Measurements from ENCODE around the gene CHIC1. TPM values are rescaled to one million over a fixed set of nuclear protein-coding genes. Genes with fewer than 3 reads are reported as not detected.
"Not testable (repeated sequence)": the region's sequence is repeated elsewhere in the genome, so short reads cannot be mapped to it uniquely, and the experiment has no call there.

CHIC1 gene
- total RNA-seq, 1 experiment from 2014 or later = 3.8 TPM

GRCh38 chrX:73615022-73615421 is 52.0 kb downstream of the CHIC1 start:
- DNase-seq (no peak), ATAC-seq (no peak)
- H3K36me3 ChIP-seq (ENCODE audit: low read depth, low read length) = no peaks in the 10 kb centered on the region
- H3K9ac ChIP-seq (ENCODE audit: low read length) = no peak overlapping the region
- H4K20me1 ChIP-seq (ENCODE audit: low read length) = no peaks in the 10 kb centered on the region
- H3K4me3 ChIP-seq (ENCODE audit: low read length) = no peak overlapping the region
- no peak overlapping the region for H3K4me2 ChIP-seq (ENCODE audit: low read length)
- CTCF ChIA-PET = no interaction called here
- H3K27ac ChIP-seq (ENCODE audit: low read length) = no peak overlapping the region
- intact Hi-C loops (cut with micrococcal nuclease) = no loop called here
- H3K9me2 ChIP-seq (replicated peaks; ENCODE audit: low read length) = no peaks in the 10 kb centered on the region
- H2AFZ ChIP-seq (ENCODE audit: low read length) = no peak overlapping the region
- TF ChIP-seq, protein P1, sequence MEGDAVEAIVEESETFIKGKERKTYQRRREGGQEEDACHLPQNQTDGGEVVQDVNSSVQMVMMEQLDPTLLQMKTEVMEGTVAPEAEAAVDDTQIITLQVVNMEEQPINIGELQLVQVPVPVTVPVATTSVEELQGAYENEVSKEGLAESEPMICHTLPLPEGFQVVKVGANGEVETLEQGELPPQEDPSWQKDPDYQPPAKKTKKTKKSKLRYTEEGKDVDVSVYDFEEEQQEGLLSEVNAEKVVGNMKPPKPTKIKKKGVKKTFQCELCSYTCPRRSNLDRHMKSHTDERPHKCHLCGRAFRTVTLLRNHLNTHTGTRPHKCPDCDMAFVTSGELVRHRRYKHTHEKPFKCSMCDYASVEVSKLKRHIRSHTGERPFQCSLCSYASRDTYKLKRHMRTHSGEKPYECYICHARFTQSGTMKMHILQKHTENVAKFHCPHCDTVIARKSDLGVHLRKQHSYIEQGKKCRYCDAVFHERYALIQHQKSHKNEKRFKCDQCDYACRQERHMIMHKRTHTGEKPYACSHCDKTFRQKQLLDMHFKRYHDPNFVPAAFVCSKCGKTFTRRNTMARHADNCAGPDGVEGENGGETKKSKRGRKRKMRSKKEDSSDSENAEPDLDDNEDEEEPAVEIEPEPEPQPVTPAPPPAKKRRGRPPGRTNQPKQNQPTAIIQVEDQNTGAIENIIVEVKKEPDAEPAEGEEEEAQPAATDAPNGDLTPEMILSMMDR (conservative IDR thresholded peaks at IDR 0.05; ENCODE audit: low read depth, low read length) = no peak
- TF ChIP-seq EZH2 (IDR thresholded peaks at IDR 0.05; ENCODE audit: low read length, unreplicated experiment) (no peak), EZH2phosphoT487 (IDR thresholded peaks at IDR 0.05; ENCODE audit: borderline replicate concordance, low read length) (no peak)
- no TSS peak for BruUV-seq (replicated peaks)
- POLR2A ChIA-PET (ENCODE audit: unreplicated experiment) = no interaction called here
- H3K27me3 ChIP-seq (ENCODE audit: low read length) = no peaks in the 10 kb centered on the region
- H3K9me3 ChIP-seq (ENCODE audit: low read length) = no peaks in the 10 kb centered on the region
- H3K79me2 ChIP-seq (ENCODE audit: low read length) = no peaks in the 10 kb centered on the region
- H3F3A ChIP-seq (ENCODE audit: low read length, unreplicated experiment) = no peaks in the 10 kb centered on the region
- H3K4me1 ChIP-seq (ENCODE audit: insufficient read depth, low read length) = no peaks in the 10 kb centered on the region

- not testable (repeated sequence) for ATAC-seq
These were observed 78.7 kb downstream of the CHIC1 start for GRCh38 chrX:73641669-73642068.

DNA sequence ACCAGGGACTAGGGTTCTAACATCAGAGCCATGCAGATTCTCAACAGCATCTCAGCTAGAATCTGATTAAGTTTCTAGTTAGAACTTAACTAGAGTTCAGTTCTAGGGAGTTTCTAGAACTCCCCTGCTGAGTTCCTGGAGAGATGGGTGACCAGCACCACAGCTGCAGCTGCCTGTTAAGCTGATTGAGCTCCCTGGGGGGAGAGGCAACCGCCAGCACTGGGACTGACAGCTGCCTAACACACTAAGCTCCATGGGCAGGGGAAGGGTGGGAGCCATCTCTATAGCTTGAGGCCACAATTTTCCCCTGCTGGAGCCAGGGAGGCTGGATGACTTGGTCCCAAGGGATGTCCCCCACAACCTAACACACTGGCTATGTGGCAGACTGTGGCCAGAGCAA is 84.2 kb downstream of the CHIC1 start:
- Histone ChIP-seq H3K79me2 (ENCODE audit: low read length) (no peaks in the 10 kb centered on the region), H4K20me1 (ENCODE audit: low read length) (no peaks in the 10 kb centered on the region), H2AFZ (ENCODE audit: low read length) (no peak overlapping the region), H3K9ac (ENCODE audit: low read length) (no peak overlapping the region), H3K4me1 (ENCODE audit: insufficient read depth, low read length) (no peaks in the 10 kb centered on the region), H3K9me3 (ENCODE audit: low read length) (0 out of 2 replicates have a peak, but pooled peaks cover 4% of the 10 kb centered on the region), H3K27me3 (ENCODE audit: low read length) (no peaks in the 10 kb centered on the region), H3K36me3 (ENCODE audit: low read depth, low read length) (no peaks in the 10 kb centered on the region), H3K4me2 (ENCODE audit: low read length) (no peak overlapping the region), H3K9me2 (replicated peaks; ENCODE audit: low read length) (no peaks in the 10 kb centered on the region), H3K27ac (ENCODE audit: low read length) (no peak overlapping the region), H3F3A (ENCODE audit: low read length, unreplicated experiment) (no peaks in the 10 kb centered on the region), H3K4me3 (ENCODE audit: low read length) (no peak overlapping the region)
- POLR2A ChIA-PET (ENCODE audit: unreplicated experiment) = no interaction called here
- BruUV-seq (replicated peaks) = no TSS peak
- no peak for ATAC-seq
- no peak for DNase-seq
- intact Hi-C loops (cut with micrococcal nuclease) = no loop called here
- TF ChIP-seq EZH2 (IDR thresholded peaks at IDR 0.05; ENCODE audit: low read length, unreplicated experiment) (no peak), EZH2phosphoT487 (IDR thresholded peaks at IDR 0.05; ENCODE audit: borderline replicate concordance, low read length) (no peak)
- TF ChIP-seq, protein P1 (conservative IDR thresholded peaks at IDR 0.05; ENCODE audit: low read depth, low read length) = no peak
- CTCF ChIA-PET = interaction anchor here (0.6 kb wide), 1 partner anchor 220 kb away, joined by 4 read pairs; no protein-coding TSS in a partner anchor

More at GRCh38 chrX:73641669-73642068, 78.7 kb downstream of the CHIC1 start:
- H3K27ac ChIP-seq (ENCODE audit: low read length); BruUV-seq (replicated peaks); intact Hi-C loops (cut with micrococcal nuclease); POLR2A ChIA-PET (ENCODE audit: unreplicated experiment); H3K9ac ChIP-seq (ENCODE audit: low read length); H3K36me3 ChIP-seq (ENCODE audit: low read depth, low read length); DNase-seq; H3K9me3 ChIP-seq (ENCODE audit: low read length); H3F3A ChIP-seq (ENCODE audit: low read length, unreplicated experiment); H2AFZ ChIP-seq (ENCODE audit: low read length); H3K79me2 ChIP-seq (ENCODE audit: low read length); H3K4me2 ChIP-seq (ENCODE audit: low read length); H3K4me1 ChIP-seq (ENCODE audit: insufficient read depth, low read length); H3K4me3 ChIP-seq (ENCODE audit: low read length); H4K20me1 ChIP-seq (ENCODE audit: low read length); H3K27me3 ChIP-seq (ENCODE audit: low read length); CTCF ChIA-PET; H3K9me2 ChIP-seq (replicated peaks; ENCODE audit: low read length): not testable (repeated sequence)

Measured in PC-3 (cell line).